CD14-positive monocyte (primary cell): ENCODE results near the gene MYO15B. TPM values are rescaled to one million over a fixed set of nuclear protein-coding genes. Genes with fewer than 3 reads are reported as not detected.

Experiments
- DNase-seq, 3 donors: peaks; one replicate each; pipeline ENCODE4 v3.0.0-alpha.2; 2011 to 2022
- H2AFZ ChIP-seq: 2 replicates; pipeline ENCODE4 v1.6.0; 2012; ENCODE audit warnings: mild to moderate bottlenecking, low read depth, low read length, inconsistent platforms; ENCODE audit not compliant: insufficient read depth, poor library complexity, severe bottlenecking
- H3K27ac ChIP-seq, 2 donors: 1 replicate in 1 of 2; 2 replicates in 1 of 2; pipeline ENCODE4 v1.5.1; 2012 to 2013; ENCODE audit warnings: low read length in 2 of 2, control low read depth in 1 of 2, inconsistent platforms in 1 of 2, low read depth in 1 of 2, mild to moderate bottlenecking in 1 of 2
- H3K27me3 ChIP-seq, 2 donors: one replicate each; pipeline versions ENCODE4 v1.6.0 to v1.6.1; 2011 to 2013; ENCODE audit warnings: low read length in 2 of 2; ENCODE audit not compliant: control insufficient read depth in 2 of 2, insufficient read depth in 2 of 2
- H3K36me3 ChIP-seq, 2 donors: replicated peaks in 1 of 2; 1 replicate in 1 of 2; 2 replicates in 1 of 2; pipeline versions ENCODE4 v1.5.1 to v1.6.1; 2012 to 2013; ENCODE audit warnings: low read length in 2 of 2, control low read depth in 1 of 2, inconsistent platforms in 1 of 2, mild to moderate bottlenecking in 1 of 2; ENCODE audit not compliant: insufficient read depth in 2 of 2, control insufficient read depth in 1 of 2
- H3K4me1 ChIP-seq, 2 donors: 1 replicate in 1 of 2; 2 replicates in 1 of 2; pipeline versions ENCODE4 v1.5.1 to v1.6.1; 2012 to 2013; ENCODE audit warnings: low read length in 2 of 2, control low read depth in 1 of 2, inconsistent platforms in 1 of 2, mild to moderate bottlenecking in 1 of 2, moderate library complexity in 1 of 2; ENCODE audit not compliant: insufficient read depth in 2 of 2, control insufficient read depth in 1 of 2
- H3K4me2 ChIP-seq: replicated peaks from 2 replicates; pipeline ENCODE3; 2012; ENCODE audit warnings: low read length, moderate library complexity, mild to moderate bottlenecking; ENCODE audit not compliant: poor library complexity, severe bottlenecking; ENCODE audit errors: extremely low read depth
- H3K4me3 ChIP-seq, 3 experiments: fragments of 200-600 bp in 1 of 3; sonication (generic) in 1 of 3; replicated peaks in 1 of 3; 1 replicate in 2 of 3; 2 replicates in 1 of 3; pipeline ENCODE4 v1.5.1; 2011 to 2013; ENCODE audit warnings: low read length in 3 of 3, mild to moderate bottlenecking in 3 of 3, control low read depth in 2 of 3, low read depth in 2 of 3, inconsistent platforms in 1 of 3, moderate library complexity in 1 of 3
- H3K79me2 ChIP-seq: 2 replicates; pipeline ENCODE4 v1.6.0; 2012; ENCODE audit warnings: mild to moderate bottlenecking, control low read depth, inconsistent platforms, low read length, moderate library complexity; ENCODE audit not compliant: insufficient read depth
- H3K9ac ChIP-seq: 2 replicates; pipeline ENCODE4 v1.6.0; 2017; ENCODE audit warnings: low read length, mild to moderate bottlenecking; ENCODE audit not compliant: insufficient read depth, poor library complexity, severe bottlenecking
- H3K9me3 ChIP-seq, 2 donors: replicated peaks in 1 of 2; 1 replicate in 1 of 2; 2 replicates in 1 of 2; pipeline versions ENCODE4 v1.5.1 to v1.6.1; 2012 to 2013; ENCODE audit warnings: low read length in 2 of 2, control low read depth in 1 of 2; ENCODE audit not compliant: control insufficient read depth in 1 of 2, insufficient read depth in 1 of 2
- H4K20me1 ChIP-seq: 2 replicates; pipeline ENCODE4 v1.6.0; 2012; ENCODE audit warnings: mild to moderate bottlenecking, low read length, control low read depth, moderate library complexity; ENCODE audit not compliant: insufficient read depth
- H3K27ac Mint-ChIP-seq, 7 donors: one replicate each; pipeline ENCODE4 v1.8.0; 2020; ENCODE audit warnings: mild to moderate bottlenecking in 7 of 7, mixed read lengths in 7 of 7, moderate library complexity in 6 of 7, inconsistent platforms in 2 of 7
- H3K27me3 Mint-ChIP-seq, 3 donors: one replicate each; pipeline ENCODE4 v1.8.0; 2021 to 2022; ENCODE audit warnings: low read depth in 3 of 3, mild to moderate bottlenecking in 3 of 3, mixed read lengths in 3 of 3, moderate library complexity in 3 of 3, inconsistent platforms in 1 of 3
- H3K36me3 Mint-ChIP-seq, 2 donors: one replicate each; pipeline ENCODE4 v1.8.0; 2020; ENCODE audit warnings: mixed read lengths in 2 of 2, inconsistent platforms in 1 of 2, mild to moderate bottlenecking in 1 of 2
- H3K4me1 Mint-ChIP-seq: one replicate; pipeline ENCODE4 v1.8.0; 2020; ENCODE audit warnings: mild to moderate bottlenecking, mixed read lengths
- H3K4me3 Mint-ChIP-seq, 2 donors: one replicate each; pipeline ENCODE4 v1.8.0; 2020; ENCODE audit warnings: mild to moderate bottlenecking in 2 of 2, mixed read lengths in 2 of 2, moderate library complexity in 1 of 2
- H3K9me3 Mint-ChIP-seq, 7 donors: one replicate each; pipeline ENCODE4 v1.8.0; 2020 to 2022; ENCODE audit warnings: mixed read lengths in 7 of 7, mild to moderate bottlenecking in 6 of 7, moderate library complexity in 6 of 7, inconsistent platforms in 2 of 7
- CTCF ChIP-seq: fragments of 200-600 bp; IDR thresholded peaks from one replicate; pipeline ENCODE4 v1.8.0; 2022; ENCODE audit warnings: antibody characterized with exemption, mild to moderate bottlenecking
- WGBS: methylation state at CpG from one replicate; pipeline ENCODE4 v1.1.5; 2013; ENCODE audit warnings: missing lambda C conversion rate; ENCODE audit not compliant: insufficient coverage; 5-methylcytosine and 5-hydroxymethylcytosine counted together
- intact Hi-C, 2 donors: fragments of 100-400 bp; cut with micrococcal nuclease; formaldehyde crosslinking; loops; one replicate each; pipeline versions ENCODE4 v1.15.0 to v1.15.1; 2023
- polyA plus RNA-seq, 3 donors: library from polyadenylated mRNA; depleted of rRNA in 1 of 3; unstranded in 2 of 3; stranded (reverse) in 1 of 3; fragments of 300-500 nt in 2 of 3; fragments of >200 nt in 1 of 3; fragmentation: Illumina TruSeq in 2 of 3; gene quantifications; 1 replicate in 2 of 3; 2 replicates in 1 of 3; pipeline ENCODE4 v1.2.3, GENCODE V29; 2012 to 2021

Gene MYO15B
- polyA plus RNA-seq, 3 donors, result 0.17 to 596 (median 0.62) TPM

GRCh38 chr17:75614556-75615270 is 27.1 kb downstream of the MYO15B start:
- no peak for TF ChIP-seq CTCF
- peaks cover 93 to 99% of the 10 kb centered on the region in 2 donors for H3K36me3 ChIP-seq

GRCh38 chr17:75615301-75615700 is 27.7 kb downstream of the MYO15B start:
- Histone ChIP-seq H3K27me3 (no peaks in the 10 kb centered on the region), H3K36me3 (peaks cover 94 to 100% of the 10 kb centered on the region in 2 donors), H3K27ac (no peak overlapping the region), H3K9me3 (no peaks in the 10 kb centered on the region), H3K4me2 (no peak overlapping the region), H2AFZ (no peak overlapping the region), H3K4me3 (no peak overlapping the region), H3K4me1 (no peaks in the 10 kb centered on the region), H3K79me2 (no peaks in the 10 kb centered on the region), H4K20me1 (no peaks in the 10 kb centered on the region), H3K9ac (no peak overlapping the region)
- no peak overlapping the region for H3K27ac Mint-ChIP-seq
- no peak for DNase-seq
- H3K9me3 Mint-ChIP-seq, result no peaks in the 10 kb centered on the region
- H3K27me3 Mint-ChIP-seq, result peaks cover 0 to 2% (median 0%) of the 10 kb centered on the region in 3 donors
- intact Hi-C loops, result no loop called here
- no peak for TF ChIP-seq CTCF
- peaks cover 62 to 91% of the 10 kb centered on the region in 2 donors for H3K36me3 Mint-ChIP-seq
- WGBS, result 98% methylated on average over 10 of the region's 11 CpGs
- H3K4me1 Mint-ChIP-seq, result no peaks in the 10 kb centered on the region
- H3K4me3 Mint-ChIP-seq, result no peak overlapping the region

More at GRCh38 chr17:75614556-75615270, 27.1 kb downstream of the MYO15B start:
- intact Hi-C loops, result no loop called here
- Histone ChIP-seq H3K27ac (no peak overlapping the region), H3K9ac (no peak overlapping the region), H2AFZ (no peak overlapping the region), H3K79me2 (no peaks in the 10 kb centered on the region), H3K9me3 (no peaks in the 10 kb centered on the region), H3K27me3 (no peaks in the 10 kb centered on the region), H4K20me1 (no peaks in the 10 kb centered on the region), H3K4me2 (no peak overlapping the region), H3K4me1 (no peaks in the 10 kb centered on the region), H3K4me3 (no peak overlapping the region)
- no peak overlapping the region for H3K4me3 Mint-ChIP-seq
- no peak overlapping the region for H3K27ac Mint-ChIP-seq
- 98% methylated on average over 17 of the region's 19 CpGs for WGBS
- H3K27me3 Mint-ChIP-seq, result peaks cover 0 to 2% (median 0%) of the 10 kb centered on the region in 3 donors
- no peaks in the 10 kb centered on the region for H3K4me1 Mint-ChIP-seq
- no peak for DNase-seq
- H3K9me3 Mint-ChIP-seq, result no peaks in the 10 kb centered on the region
- H3K36me3 Mint-ChIP-seq, result peaks cover 59 to 91% of the 10 kb centered on the region in 2 donors
